GM12873 (cell line): Measurements from ENCODE around the gene DBNL.

Experiments used
- TF ChIP-seq, protein P1 (sequence below): IDR thresholded peaks from 2 replicates; pipeline ENCODE4 v1.5.1; 2012; ENCODE audit warnings: low read depth, mild to moderate bottlenecking, moderate library complexity, low read length, control low read depth; ENCODE audit not compliant: insufficient read depth; ENCODE audit errors: missing control alignments

The DBNL gene

DNA sequence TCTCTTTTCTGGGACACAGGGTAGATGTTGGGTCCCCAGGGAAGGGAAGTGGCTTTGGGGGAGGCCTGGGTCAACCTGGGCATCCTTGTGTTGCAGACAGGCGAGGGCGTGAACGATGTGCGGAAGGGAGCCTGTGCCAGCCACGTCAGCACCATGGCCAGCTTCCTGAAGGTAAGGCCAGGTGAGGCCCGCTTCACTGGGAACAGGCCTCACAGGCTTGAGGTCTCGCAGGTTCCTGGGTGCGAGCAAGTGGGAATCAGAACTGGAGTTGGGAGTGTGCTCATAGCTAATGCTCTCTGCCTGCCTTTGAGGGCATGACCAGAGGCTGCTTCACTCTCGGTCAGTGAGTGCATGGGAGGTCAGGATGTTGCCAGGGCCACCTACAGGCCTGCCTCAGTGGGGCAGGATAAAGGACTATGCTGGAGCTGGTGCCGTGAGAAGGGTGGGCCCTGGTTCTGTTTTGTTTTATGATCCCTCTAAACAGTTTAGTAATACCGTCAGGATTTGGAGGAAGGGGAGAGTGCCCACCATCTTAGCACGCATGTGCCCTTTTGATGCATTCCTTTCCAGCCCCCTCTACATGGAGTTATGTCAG lies 8.4 kb downstream of the DBNL start:
- TF ChIP-seq, protein P1, sequence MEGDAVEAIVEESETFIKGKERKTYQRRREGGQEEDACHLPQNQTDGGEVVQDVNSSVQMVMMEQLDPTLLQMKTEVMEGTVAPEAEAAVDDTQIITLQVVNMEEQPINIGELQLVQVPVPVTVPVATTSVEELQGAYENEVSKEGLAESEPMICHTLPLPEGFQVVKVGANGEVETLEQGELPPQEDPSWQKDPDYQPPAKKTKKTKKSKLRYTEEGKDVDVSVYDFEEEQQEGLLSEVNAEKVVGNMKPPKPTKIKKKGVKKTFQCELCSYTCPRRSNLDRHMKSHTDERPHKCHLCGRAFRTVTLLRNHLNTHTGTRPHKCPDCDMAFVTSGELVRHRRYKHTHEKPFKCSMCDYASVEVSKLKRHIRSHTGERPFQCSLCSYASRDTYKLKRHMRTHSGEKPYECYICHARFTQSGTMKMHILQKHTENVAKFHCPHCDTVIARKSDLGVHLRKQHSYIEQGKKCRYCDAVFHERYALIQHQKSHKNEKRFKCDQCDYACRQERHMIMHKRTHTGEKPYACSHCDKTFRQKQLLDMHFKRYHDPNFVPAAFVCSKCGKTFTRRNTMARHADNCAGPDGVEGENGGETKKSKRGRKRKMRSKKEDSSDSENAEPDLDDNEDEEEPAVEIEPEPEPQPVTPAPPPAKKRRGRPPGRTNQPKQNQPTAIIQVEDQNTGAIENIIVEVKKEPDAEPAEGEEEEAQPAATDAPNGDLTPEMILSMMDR: no peak

DNA sequence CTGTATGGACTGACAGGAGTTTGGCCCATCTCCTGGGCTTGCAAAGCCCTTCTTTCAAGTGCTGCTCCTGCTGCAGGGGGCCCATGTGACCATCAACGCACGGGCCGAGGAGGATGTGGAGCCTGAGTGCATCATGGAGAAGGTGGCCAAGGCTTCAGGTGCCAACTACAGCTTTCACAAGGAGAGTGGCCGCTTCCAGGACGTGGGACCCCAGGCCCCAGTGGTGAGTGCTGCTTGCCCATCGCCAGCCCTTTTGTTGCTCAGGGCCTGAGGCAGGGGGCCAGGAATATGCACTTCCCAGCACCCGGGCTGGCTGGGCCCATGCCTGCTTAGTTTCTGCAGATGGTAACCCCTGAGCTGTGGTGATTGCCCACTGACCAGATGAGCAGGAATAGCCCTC lies 12.2 kb downstream of the DBNL start:
- TF ChIP-seq, protein P1: no peak

- TF ChIP-seq, protein P1: no peak
These were observed 12.8 kb downstream of the DBNL start for GRCh38 chr7:44057181-44057848.

- TF ChIP-seq, protein P1: no peak
These were observed 13.6 kb downstream of the DBNL start for GRCh38 chr7:44057849-44058758.

- TF ChIP-seq, protein P1: no peak
These were observed 14.3 kb downstream of the DBNL start for GRCh38 chr7:44058759-44059218.

- TF ChIP-seq, protein P1: no peak
These were observed 15.0 kb downstream of the DBNL start for GRCh38 chr7:44059219-44060090.
